ENCODE measurements around the gene LCN10.
A peak's percentile ranks its signal among the peaks of the same experiment; 100 is the strongest.

The LCN10 gene

GRCh38 chr9:136738960-136739359 is 3.8 kb downstream of the LCN10 start:
- no peak for DNase-seq (ENCODE audit: low spot score)

- no peak for DNase-seq (ENCODE audit: low spot score)
Observed at GRCh38 chr9:136735812-136736480, 6.8 kb downstream of the LCN10 start.

- no peak for DNase-seq (ENCODE audit: low spot score)
Observed at GRCh38 chr9:136734837-136735496, 7.8 kb downstream of the LCN10 start.

GRCh38 chr9:136733611-136734010 is 9.1 kb downstream of the LCN10 start:
- no peak for DNase-seq (ENCODE audit: low spot score)

GRCh38 chr9:136732444-136733178 is 10.1 kb downstream of the LCN10 start:
- DNase-seq (ENCODE audit: low spot score) = no peak

GRCh38 chr9:136729926-136730325 is 12.8 kb downstream of the LCN10 start:
- DNase-seq (ENCODE audit: low spot score) = no peak

- DNase-seq (ENCODE audit: low spot score) = no peak
Observed at GRCh38 chr9:136729144-136729543, 13.6 kb downstream of the LCN10 start.

GRCh38 chr9:136728548-136729123 is 14.1 kb downstream of the LCN10 start:
- no peak for DNase-seq (ENCODE audit: low spot score)

- peak; percentile 90 for DNase-seq (ENCODE audit: low spot score)
Observed at GRCh38 chr9:136728080-136728547, 14.6 kb downstream of the LCN10 start.

GRCh38 chr9:136726631-136727191 is 16.0 kb downstream of the LCN10 start:
- no peak for DNase-seq (ENCODE audit: low spot score)

- DNase-seq (ENCODE audit: low spot score) = no peak
Observed at GRCh38 chr9:136726118-136726517, 16.6 kb downstream of the LCN10 start.

GRCh38 chr9:136725612-136726011 is 17.1 kb downstream of the LCN10 start:
- no peak for DNase-seq (ENCODE audit: low spot score)

GRCh38 chr9:136724772-136725171 is 18.0 kb downstream of the LCN10 start:
- DNase-seq (ENCODE audit: low spot score) = no peak

- no peak for DNase-seq (ENCODE audit: low spot score)
Observed at GRCh38 chr9:136723989-136724388, 18.8 kb downstream of the LCN10 start.

- DNase-seq (ENCODE audit: low spot score) = no peak
Observed at GRCh38 chr9:136723362-136723976, 19.3 kb downstream of the LCN10 start.

GRCh38 chr9:136722969-136723356 is 19.8 kb downstream of the LCN10 start:
- no peak for DNase-seq (ENCODE audit: low spot score)

GRCh38 chr9:136722093-136722968 is 20.4 kb downstream of the LCN10 start:
- DNase-seq (ENCODE audit: low spot score) = no peak

GRCh38 chr9:136721339-136722092 is 21.2 kb downstream of the LCN10 start:
- no peak for DNase-seq (ENCODE audit: low spot score)

GRCh38 chr9:136720898-136721338 is 21.8 kb downstream of the LCN10 start:
- DNase-seq (ENCODE audit: low spot score) = no peak

GRCh38 chr9:136720251-136720897 is 22.4 kb downstream of the LCN10 start:
- DNase-seq (ENCODE audit: low spot score) = no peak
